KMS-11 (cell line): ENCODE data around the gene KLK1.

Source experiments
- H2AFZ ChIP-seq: fragments of 200-600 bp; sonication (generic); 2 replicates; pipeline ENCODE4 v1.6.1; 2016; ENCODE audit warnings: antibody characterized with exemption, mixed run types, low read depth
- H3K27ac ChIP-seq: fragments of 200-600 bp; sonication (generic); 2 replicates; pipeline ENCODE4 v1.6.1; 2016; ENCODE audit warnings: mild to moderate bottlenecking, mixed run types
- H3K27me3 ChIP-seq: fragments of 200-600 bp; sonication (generic); 2 replicates; pipeline ENCODE4 v1.6.1; 2017; ENCODE audit warnings: mild to moderate bottlenecking, low read depth, mixed run types, moderate library complexity; ENCODE audit not compliant: insufficient read depth
- H3K36me3 ChIP-seq: fragments of 200-600 bp; sonication (generic); 2 replicates; pipeline ENCODE4 v1.6.1; 2017; ENCODE audit warnings: mild to moderate bottlenecking, mixed run types; ENCODE audit not compliant: insufficient read depth
- H3K4me1 ChIP-seq: fragments of 200-600 bp; sonication (generic); 2 replicates; pipeline ENCODE4 v1.6.1; 2016; ENCODE audit warnings: mild to moderate bottlenecking, low read depth, mixed run types; ENCODE audit not compliant: poor library complexity, severe bottlenecking
- H3K4me2 ChIP-seq: fragments of 200-600 bp; sonication (generic); 2 replicates; pipeline ENCODE4 v1.7.0; 2016; ENCODE audit warnings: mild to moderate bottlenecking, mixed run types
- H3K4me3 ChIP-seq: fragments of 200-600 bp; sonication (generic); IDR thresholded peaks from 2 replicates; pipeline ENCODE4 v1.6.1; 2017; ENCODE audit warnings: low read depth, low read length, mixed read lengths; ENCODE audit not compliant: insufficient read depth
- H3K79me2 ChIP-seq: fragments of 200-600 bp; sonication (generic); 2 replicates; pipeline ENCODE4 v1.6.1; 2016; ENCODE audit warnings: low read depth, mixed run types; ENCODE audit not compliant: insufficient read depth
- H3K9ac ChIP-seq: fragments of 200-600 bp; sonication (generic); 2 replicates; pipeline ENCODE4 v1.6.1; 2016; ENCODE audit warnings: mild to moderate bottlenecking, mixed run types
- H4K20me1 ChIP-seq: fragments of 200-600 bp; sonication (generic); 2 replicates; pipeline ENCODE4 v1.6.1; 2016; ENCODE audit warnings: mild to moderate bottlenecking, mixed run types; ENCODE audit not compliant: insufficient read depth
- TF ChIP-seq, protein P1 (sequence below): fragments of 200-600 bp; sonication (generic); conservative IDR thresholded peaks from 2 replicates; pipeline ENCODE4 v1.6.1; 2017; ENCODE audit warnings: low read depth, mild to moderate bottlenecking, antibody characterized with exemption, low read length, moderate library complexity, mixed read lengths

KLK1 gene

GRCh38 chr19:50839712-50840655 is 16.4 kb upstream of the KLK1 start:
- no peak overlapping the region for H3K4me3 ChIP-seq
- no peaks in the 10 kb centered on the region for H3K4me1 ChIP-seq
- TF ChIP-seq, protein P1, sequence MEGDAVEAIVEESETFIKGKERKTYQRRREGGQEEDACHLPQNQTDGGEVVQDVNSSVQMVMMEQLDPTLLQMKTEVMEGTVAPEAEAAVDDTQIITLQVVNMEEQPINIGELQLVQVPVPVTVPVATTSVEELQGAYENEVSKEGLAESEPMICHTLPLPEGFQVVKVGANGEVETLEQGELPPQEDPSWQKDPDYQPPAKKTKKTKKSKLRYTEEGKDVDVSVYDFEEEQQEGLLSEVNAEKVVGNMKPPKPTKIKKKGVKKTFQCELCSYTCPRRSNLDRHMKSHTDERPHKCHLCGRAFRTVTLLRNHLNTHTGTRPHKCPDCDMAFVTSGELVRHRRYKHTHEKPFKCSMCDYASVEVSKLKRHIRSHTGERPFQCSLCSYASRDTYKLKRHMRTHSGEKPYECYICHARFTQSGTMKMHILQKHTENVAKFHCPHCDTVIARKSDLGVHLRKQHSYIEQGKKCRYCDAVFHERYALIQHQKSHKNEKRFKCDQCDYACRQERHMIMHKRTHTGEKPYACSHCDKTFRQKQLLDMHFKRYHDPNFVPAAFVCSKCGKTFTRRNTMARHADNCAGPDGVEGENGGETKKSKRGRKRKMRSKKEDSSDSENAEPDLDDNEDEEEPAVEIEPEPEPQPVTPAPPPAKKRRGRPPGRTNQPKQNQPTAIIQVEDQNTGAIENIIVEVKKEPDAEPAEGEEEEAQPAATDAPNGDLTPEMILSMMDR, result no peak
- no peaks in the 10 kb centered on the region for H3K36me3 ChIP-seq
- H2AFZ ChIP-seq, result no peak overlapping the region
- no peaks in the 10 kb centered on the region for H3K79me2 ChIP-seq
- no peak overlapping the region for H3K9ac ChIP-seq
- H3K4me2 ChIP-seq, result no peak overlapping the region
- H4K20me1 ChIP-seq, result no peaks in the 10 kb centered on the region
- peaks cover 22% of the 10 kb centered on the region; the same call in 1 of the 2 replicates for H3K27me3 ChIP-seq
- H3K27ac ChIP-seq, result no peak overlapping the region

DNA sequence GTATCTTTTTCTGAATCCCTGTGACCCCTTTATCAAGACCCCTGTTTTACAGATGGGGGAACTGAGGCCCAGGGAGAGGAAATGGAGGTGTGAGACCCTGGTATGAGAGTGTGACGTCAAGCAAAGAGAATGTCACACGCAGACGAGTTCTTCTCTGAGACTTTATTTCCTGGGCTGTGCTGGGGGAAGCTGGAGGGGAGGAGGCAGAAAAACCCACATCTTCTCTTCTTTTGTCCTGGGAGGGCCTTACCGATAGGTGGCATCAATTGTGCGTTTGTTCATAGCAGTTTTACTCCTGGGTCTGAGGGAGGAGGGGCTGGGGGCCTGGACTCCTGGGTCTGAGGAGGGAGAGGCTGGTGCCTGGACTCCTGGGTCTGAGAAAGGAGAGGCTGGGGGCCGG is 14.7 kb upstream of the KLK1 start:
- Histone ChIP-seq H3K27ac (no peak overlapping the region), H3K4me3 (no peak overlapping the region), H3K4me1 (no peaks in the 10 kb centered on the region), H2AFZ (no peak overlapping the region), H3K36me3 (no peaks in the 10 kb centered on the region), H3K79me2 (no peaks in the 10 kb centered on the region), H3K4me2 (no peak overlapping the region), H3K27me3 (peaks cover 17% of the 10 kb centered on the region; the same call in 1 of the 2 replicates), H3K9ac (no peak overlapping the region), H4K20me1 (no peaks in the 10 kb centered on the region)
- TF ChIP-seq, protein P1, result no peak

- Histone ChIP-seq H3K9ac (no peak overlapping the region), H3K79me2 (no peaks in the 10 kb centered on the region), H3K27me3 (peaks cover 10% of the 10 kb centered on the region; the same call in 1 of the 2 replicates), H2AFZ (no peak overlapping the region), H3K4me3 (no peak overlapping the region), H4K20me1 (no peaks in the 10 kb centered on the region), H3K27ac (no peak overlapping the region), H3K4me2 (no peak overlapping the region), H3K4me1 (no peaks in the 10 kb centered on the region), H3K36me3 (no peaks in the 10 kb centered on the region)
- TF ChIP-seq, protein P1, result no peak
Observed at GRCh38 chr19:50837300-50837699, 13.7 kb upstream of the KLK1 start.

DNA sequence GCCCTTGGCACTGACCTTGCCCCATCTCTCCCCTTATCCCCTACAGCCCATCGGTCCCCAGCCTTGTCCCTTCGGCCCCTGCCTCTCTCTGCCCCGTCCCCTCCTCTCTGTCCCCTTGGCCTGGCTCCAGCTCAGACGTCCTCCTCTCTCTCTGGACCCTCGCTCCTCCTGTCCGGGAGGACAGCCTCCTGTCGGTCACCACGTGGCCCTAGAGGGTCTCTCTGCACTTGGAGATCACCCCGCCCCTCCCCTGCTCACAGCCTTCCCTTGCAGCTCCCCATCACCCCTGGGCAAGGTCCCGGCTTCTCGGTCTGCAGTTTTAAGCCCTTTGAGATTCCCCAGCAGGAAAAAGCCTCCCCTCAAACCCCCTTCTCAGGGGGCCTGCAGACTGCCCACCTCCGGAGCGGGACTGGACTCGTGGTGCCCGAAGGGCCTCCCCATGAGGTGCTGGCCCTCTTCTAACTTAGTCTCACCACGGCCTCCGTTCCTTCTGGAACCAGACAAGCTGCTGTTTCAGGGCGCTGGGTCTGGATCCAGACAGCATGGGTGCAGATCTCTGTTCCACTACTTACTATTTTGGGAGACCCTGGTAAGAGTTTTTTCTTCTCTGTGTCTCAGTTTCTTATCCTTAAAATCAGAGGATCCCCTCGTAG is 13.1 kb upstream of the KLK1 start:
- no peaks in the 10 kb centered on the region for H3K79me2 ChIP-seq
- no peak overlapping the region for H3K27ac ChIP-seq
- TF ChIP-seq, protein P1, result no peak
- H3K9ac ChIP-seq, result no peak overlapping the region
- H4K20me1 ChIP-seq, result no peaks in the 10 kb centered on the region
- peaks cover 4% of the 10 kb centered on the region; the same call in 1 of the 2 replicates for H3K27me3 ChIP-seq
- H3K4me1 ChIP-seq, result no peaks in the 10 kb centered on the region
- H2AFZ ChIP-seq, result no peak overlapping the region
- H3K4me3 ChIP-seq, result no peak overlapping the region
- no peaks in the 10 kb centered on the region for H3K36me3 ChIP-seq
- H3K4me2 ChIP-seq, result no peak overlapping the region
